HepG2 (cell line): ENCODE measurements around the gene INAFM2. TPM values are rescaled to one million over a fixed set of nuclear protein-coding genes. Genes with fewer than 3 reads are reported as not detected.

ENCODE experiments used
- DDIT3 ChIP-seq: sonication (generic); formaldehyde crosslinking; IDR thresholded peaks from 2 replicates; pipeline ENCODE4 v1.4.0; 2020; ENCODE audit warnings: mild to moderate bottlenecking, missing genetic modification reagents
- NFKB2 ChIP-seq: sonication (generic); formaldehyde crosslinking; IDR thresholded peaks from 2 replicates; pipeline ENCODE4 v1.4.0; 2020; ENCODE audit warnings: missing genetic modification reagents, borderline replicate concordance
- YEATS4 ChIP-seq: sonication (generic); formaldehyde crosslinking; IDR thresholded peaks from 2 replicates; pipeline ENCODE4 v1.4.0; 2020; ENCODE audit warnings: missing genetic modification reagents, borderline replicate concordance
- ZNF205 ChIP-seq: IDR thresholded peaks from 2 replicates; pipeline ENCODE4 v1.6.1; 2018; ENCODE audit warnings: missing biosample characterization, missing genetic modification reagents
- ZSCAN20 ChIP-seq: sonication (generic); formaldehyde crosslinking; IDR thresholded peaks from 2 replicates; pipeline ENCODE4 v1.4.0; 2020; ENCODE audit warnings: missing genetic modification reagents, mild to moderate bottlenecking, borderline replicate concordance
- polyA plus RNA-seq, 8 experiments: library from polyadenylated mRNA; depleted of rRNA in 3 of 8; stranded (reverse) in 7 of 8; unstranded in 1 of 8; fragments of >200 nt; fragmentation: Illumina TruSeq in 4 of 8; extraction: Trizol in 4 of 8; gene quantifications; 2 replicates each; pipeline versions ENCODE4 v1.2.1 to v1.2.3, GENCODE V29; 2011 to 2016; ENCODE audit warnings: low read depth in 4 of 8, missing spikeins in 1 of 8, mixed read lengths in 1 of 8; ENCODE audit not compliant: insufficient read depth in 1 of 8
- total RNA-seq, 5 experiments: library from RNA; depleted of rRNA; stranded (reverse); fragments of >200 nt; fragmentation: Illumina TruSeq; extraction: Trizol; gene quantifications; 2 replicates each; pipeline ENCODE4 v1.2.3, GENCODE V29; 2016; ENCODE audit warnings: low read depth in 1 of 5
- TF ChIP-seq, protein P1 (sequence below): sonication (generic); formaldehyde crosslinking; IDR thresholded peaks from 2 replicates; pipeline ENCODE4 v1.4.0; 2020; ENCODE audit warnings: missing genetic modification reagents, borderline replicate concordance
- TF ChIP-seq, protein P2 (sequence below): IDR thresholded peaks from 2 replicates; pipeline ENCODE4 v1.6.1; 2016; ENCODE audit warnings: mild to moderate bottlenecking

The INAFM2 gene
- total and polyA plus RNA-seq, 2 of the 13 experiments (the other 11 are each of a cell fraction or from before 2014, with no cell fraction given): 5.5 to 6.5 TPM

GRCh38 chr15:40290545-40290917 lies 33.0 kb upstream of the INAFM2 start (continued):
- TF ChIP-seq, protein P1, sequence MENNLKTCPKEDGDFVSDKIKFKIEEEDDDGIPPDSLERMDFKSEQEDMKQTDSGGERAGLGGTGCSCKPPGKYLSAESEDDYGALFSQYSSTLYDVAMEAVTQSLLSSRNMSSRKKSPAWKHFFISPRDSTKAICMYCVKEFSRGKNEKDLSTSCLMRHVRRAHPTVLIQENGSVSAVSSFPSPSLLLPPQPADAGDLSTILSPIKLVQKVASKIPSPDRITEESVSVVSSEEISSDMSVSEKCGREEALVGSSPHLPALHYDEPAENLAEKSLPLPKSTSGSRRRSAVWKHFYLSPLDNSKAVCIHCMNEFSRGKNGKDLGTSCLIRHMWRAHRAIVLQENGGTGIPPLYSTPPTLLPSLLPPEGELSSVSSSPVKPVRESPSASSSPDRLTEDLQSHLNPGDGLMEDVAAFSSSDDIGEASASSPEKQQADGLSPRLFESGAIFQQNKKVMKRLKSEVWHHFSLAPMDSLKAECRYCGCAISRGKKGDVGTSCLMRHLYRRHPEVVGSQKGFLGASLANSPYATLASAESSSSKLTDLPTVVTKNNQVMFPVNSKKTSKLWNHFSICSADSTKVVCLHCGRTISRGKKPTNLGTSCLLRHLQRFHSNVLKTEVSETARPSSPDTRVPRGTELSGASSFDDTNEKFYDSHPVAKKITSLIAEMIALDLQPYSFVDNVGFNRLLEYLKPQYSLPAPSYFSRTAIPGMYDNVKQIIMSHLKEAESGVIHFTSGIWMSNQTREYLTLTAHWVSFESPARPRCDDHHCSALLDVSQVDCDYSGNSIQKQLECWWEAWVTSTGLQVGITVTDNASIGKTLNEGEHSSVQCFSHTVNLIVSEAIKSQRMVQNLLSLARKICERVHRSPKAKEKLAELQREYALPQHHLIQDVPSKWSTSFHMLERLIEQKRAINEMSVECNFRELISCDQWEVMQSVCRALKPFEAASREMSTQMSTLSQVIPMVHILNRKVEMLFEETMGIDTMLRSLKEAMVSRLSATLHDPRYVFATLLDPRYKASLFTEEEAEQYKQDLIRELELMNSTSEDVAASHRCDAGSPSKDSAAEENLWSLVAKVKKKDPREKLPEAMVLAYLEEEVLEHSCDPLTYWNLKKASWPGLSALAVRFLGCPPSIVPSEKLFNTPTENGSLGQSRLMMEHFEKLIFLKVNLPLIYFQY (CRISPR knock-in tag): no peak
- TF ChIP-seq YEATS4 (CRISPR knock-in tag): no peak
- no peak for TF ChIP-seq ZNF205 (CRISPR knock-in tag)
- no peak for TF ChIP-seq NFKB2 (CRISPR knock-in tag)
- TF ChIP-seq ZSCAN20: no peak
- TF ChIP-seq, protein P2, sequence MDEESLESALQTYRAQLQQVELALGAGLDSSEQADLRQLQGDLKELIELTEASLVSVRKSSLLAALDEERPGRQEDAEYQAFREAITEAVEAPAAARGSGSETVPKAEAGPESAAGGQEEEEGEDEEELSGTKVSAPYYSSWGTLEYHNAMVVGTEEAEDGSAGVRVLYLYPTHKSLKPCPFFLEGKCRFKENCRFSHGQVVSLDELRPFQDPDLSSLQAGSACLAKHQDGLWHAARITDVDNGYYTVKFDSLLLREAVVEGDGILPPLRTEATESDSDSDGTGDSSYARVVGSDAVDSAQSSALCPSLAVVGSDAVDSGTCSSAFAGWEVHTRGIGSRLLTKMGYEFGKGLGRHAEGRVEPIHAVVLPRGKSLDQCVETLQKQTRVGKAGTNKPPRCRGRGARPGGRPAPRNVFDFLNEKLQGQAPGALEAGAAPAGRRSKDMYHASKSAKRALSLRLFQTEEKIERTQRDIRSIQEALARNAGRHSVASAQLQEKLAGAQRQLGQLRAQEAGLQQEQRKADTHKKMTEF (CRISPR knock-in tag): no peak
- no peak for TF ChIP-seq DDIT3 (CRISPR knock-in tag)
- TF ChIP-seq, all 625 proteins: peak for 0
